Activated T-cell treated with anti-CD3 and anti-CD28 coated beads for 24 hours (primary cell): ENCODE measurements around the gene TMOD2.

Source experiments
- DNase-seq: peaks from one replicate; pipeline ENCODE4 v3.0.0-alpha.2; 2020; ENCODE audit warnings: low read depth

Gene TMOD2

GRCh38 chr15:51750792-51751696 is at the start of gene TMOD2:
Gene TMOD2, plus strand, starts transcription at chr15:51751597. Its CDS starts 14,845 bp downstream, at chr15:51766442.
- DNase-seq, result no peak

GRCh38 chr15:51702710-51703109 is 48.7 kb upstream of the TMOD2 start:
- no peak for DNase-seq

GRCh38 chr15:51706291-51706690 is 45.1 kb upstream of the TMOD2 start:
- DNase-seq, result no peak

- no peak for DNase-seq
Measured at GRCh38 chr15:51706926-51707608, 44.3 kb upstream of the TMOD2 start.

GRCh38 chr15:51708013-51708412 is 43.4 kb upstream of the TMOD2 start:
- no peak for DNase-seq

- no peak for DNase-seq
Measured at GRCh38 chr15:51709031-51709430, 42.4 kb upstream of the TMOD2 start.

GRCh38 chr15:51714162-51714561 is 37.2 kb upstream of the TMOD2 start:
- no peak for DNase-seq

GRCh38 chr15:51714911-51715310 is 36.5 kb upstream of the TMOD2 start:
- DNase-seq, result no peak

- no peak for DNase-seq
Measured at GRCh38 chr15:51718219-51718618, 33.2 kb upstream of the TMOD2 start.

- DNase-seq, result no peak
Measured at GRCh38 chr15:51718746-51719145, 32.7 kb upstream of the TMOD2 start.

- no peak for DNase-seq
Measured at GRCh38 chr15:51720201-51720995, 31.0 kb upstream of the TMOD2 start.

GRCh38 chr15:51721199-51721960 is 30.0 kb upstream of the TMOD2 start:
- DNase-seq, result no peak

- DNase-seq, result no peak
Measured at GRCh38 chr15:51724199-51724598, 27.2 kb upstream of the TMOD2 start.

- no peak for DNase-seq
Measured at GRCh38 chr15:51724673-51725072, 26.7 kb upstream of the TMOD2 start.

GRCh38 chr15:51726302-51727073 is 24.9 kb upstream of the TMOD2 start:
- no peak for DNase-seq

- no peak for DNase-seq
Measured at GRCh38 chr15:51727141-51727897, 24.1 kb upstream of the TMOD2 start.

- no peak for DNase-seq
Measured at GRCh38 chr15:51731549-51732267, 19.7 kb upstream of the TMOD2 start.

- DNase-seq, result no peak
Measured at GRCh38 chr15:51732646-51733045, 18.8 kb upstream of the TMOD2 start.

- no peak for DNase-seq
Measured at GRCh38 chr15:51735228-51736010, 16.0 kb upstream of the TMOD2 start.
